ENCODE measurements around the gene ZPLD1. TPM values are rescaled to one million over a fixed set of nuclear protein-coding genes. Genes with fewer than 3 reads are reported as not detected.

The ZPLD1 gene
- total and polyA plus RNA-seq, 2 of the 8 experiments (the other 6 are each of a cell fraction or from before 2014, with no cell fraction given), result not detected

GRCh38 chr3:102398176-102398575 lies 36.6 kb upstream of the ZPLD1 start:
- Histone ChIP-seq H3K9ac (replicated peaks in 1 of 4; ENCODE audit: extremely low read depth in 1 of 4, low read depth in 3 of 4, low read length in 3 of 4) (no peak overlapping the region), H4K5ac (ENCODE audit: insufficient read length, low read depth, low read length) (no peak overlapping the region), H2BK5ac (ENCODE audit: low read depth, low read length) (no peak overlapping the region), H3K14ac (ENCODE audit: insufficient read length) (no peak overlapping the region), H3K79me2 (ENCODE audit: control insufficient read depth in 1 of 2, insufficient read depth in 2 of 2, low read length in 2 of 2) (no peaks in the 10 kb centered on the region), H2BK20ac (ENCODE audit: low read length) (no peak overlapping the region), H2BK15ac (ENCODE audit: low read length) (no peak overlapping the region), H3K27me3 (replicated peaks in 1 of 4; ENCODE audit: control insufficient read depth in 3 of 4, extremely low read depth in 1 of 4, insufficient read depth in 3 of 4, low read length in 3 of 4) (no peaks in the 10 kb centered on the region), H3K4me3 (ENCODE audit: extremely low read depth in 1 of 4, insufficient read depth in 2 of 4, low read depth in 3 of 4, low read length in 4 of 4) (no peak overlapping the region), H2AFZ (ENCODE audit: low read length) (no peak overlapping the region), H2BK12ac (ENCODE audit: low read depth, low read length) (no peak overlapping the region), H2AK5ac (ENCODE audit: low read depth, low read length) (no peak overlapping the region), H3K18ac (ENCODE audit: extremely low read depth, low read length) (no peak overlapping the region), H3K56ac (replicated peaks; ENCODE audit: insufficient read length, low read depth, low read length) (no peak overlapping the region), H3K4ac (replicated peaks; ENCODE audit: insufficient read length, low read depth, low read length) (no peak overlapping the region), H3K36me3 (ENCODE audit: control insufficient read depth in 2 of 4, insufficient read depth in 4 of 4, low read length in 3 of 4) (no peaks in the 10 kb centered on the region), H3K4me2 (ENCODE audit: insufficient read depth in 1 of 2, low read depth in 2 of 2, low read length in 2 of 2) (no peak overlapping the region), H3K79me1 (ENCODE audit: low read depth, low read length) (no peaks in the 10 kb centered on the region), H4K91ac (replicated peaks; ENCODE audit: insufficient read length, low read length) (no peak overlapping the region), H4K20me1 (replicated peaks in 1 of 2; ENCODE audit: control insufficient read depth in 1 of 2, insufficient read depth in 2 of 2, low read length in 2 of 2) (no peaks in the 10 kb centered on the region), H3K9me3 (ENCODE audit: insufficient read depth in 2 of 2, low read depth in 1 of 2, low read length in 1 of 2) (no peaks in the 10 kb centered on the region), H3K23me2 (ENCODE audit: low read depth, low read length) (no peaks in the 10 kb centered on the region), H4K8ac (ENCODE audit: extremely low read depth, insufficient read depth, low read length) (no peak overlapping the region), H3K4me1 (replicated peaks in 1 of 4; ENCODE audit: control insufficient read depth in 3 of 4, insufficient read depth in 4 of 4, low read length in 3 of 4) (no peaks in the 10 kb centered on the region), H2BK120ac (replicated peaks; ENCODE audit: low read depth, low read length) (no peak overlapping the region), H3K27ac (ENCODE audit: low read depth, low read length) (no peak overlapping the region), H3K23ac (ENCODE audit: insufficient read length) (no peak overlapping the region)
- WGBS, 2 experiments (ENCODE audit: extremely low coverage in 1 of 2, insufficient coverage in 1 of 2, insufficient read length in 1 of 2, insufficient replicate concordance in 2 of 2, low coverage in 1 of 2, low lambda C conversion rate in 2 of 2, missing lambda C conversion rate in 1 of 2), result 93% methylated on average over 1 of the region's 1 CpG; no CpG with 5 or more reads in 1 of the 2 experiments
- FAIRE-seq (no peak), DNase-seq (ENCODE audit: low read depth in 1 of 2, low spot score in 2 of 2) (no peak)
- ChIA-PET CTCF (ENCODE audit: partially characterized antibody) (no interaction called here), POLR2A (ENCODE audit: partially characterized antibody) (no interaction called here)
- TF ChIP-seq KDM5A (IDR thresholded peaks at IDR 0.05; ENCODE audit: low read length) (no peak), ASH2L (IDR thresholded peaks at IDR 0.05; ENCODE audit: low read length) (no peak), CHD1 (IDR thresholded peaks at IDR 0.05; ENCODE audit: low read depth, low read length) (no peak), TBP (IDR thresholded peaks at IDR 0.05; ENCODE audit: low read depth, low read length) (no peak), EZH2 (IDR thresholded peaks at IDR 0.05; ENCODE audit: low read depth, low read length, severe bottlenecking) (no peak), TAF7 (optimal IDR thresholded peaks at IDR 0.05; ENCODE audit: borderline replicate concordance, low read depth, low read length) (no peak), SIX5 (IDR thresholded peaks at IDR 0.05; ENCODE audit: low read depth, low read length) (no peak), BCL11A (IDR thresholded peaks at IDR 0.05; ENCODE audit: low read depth in 2 of 2, low read length in 2 of 2) (no peak), CREB1 (IDR thresholded peaks at IDR 0.05) (no peak), SP4 (IDR thresholded peaks at IDR 0.05; ENCODE audit: low read length) (no peak), ZNF274 (IDR thresholded peaks at IDR 0.05; ENCODE audit: borderline replicate concordance, extremely low read depth, low read length) (no peak), CBX8 (IDR thresholded peaks at IDR 0.05; ENCODE audit: borderline replicate concordance, low read depth, low read length) (no peak)
